Measurements from ENCODE around the gene LCN12. TPM values are rescaled to one million over a fixed set of nuclear protein-coding genes. Genes with fewer than 3 reads are reported as not detected.

LCN12 gene
- total RNA-seq, 1 donor from 2014 or later = not detected

- Histone ChIP-seq H3K4me1 (peaks cover 7 to 8% of the 10 kb centered on the region in 2 donors), H3K36me3 (no peaks in the 10 kb centered on the region), H3K9me3 (no peaks in the 10 kb centered on the region), H3K27ac (no peak overlapping the region), H3K4me3 (no peak overlapping the region), H3K27me3 (no peaks in the 10 kb centered on the region)
- TF ChIP-seq, protein P1, sequence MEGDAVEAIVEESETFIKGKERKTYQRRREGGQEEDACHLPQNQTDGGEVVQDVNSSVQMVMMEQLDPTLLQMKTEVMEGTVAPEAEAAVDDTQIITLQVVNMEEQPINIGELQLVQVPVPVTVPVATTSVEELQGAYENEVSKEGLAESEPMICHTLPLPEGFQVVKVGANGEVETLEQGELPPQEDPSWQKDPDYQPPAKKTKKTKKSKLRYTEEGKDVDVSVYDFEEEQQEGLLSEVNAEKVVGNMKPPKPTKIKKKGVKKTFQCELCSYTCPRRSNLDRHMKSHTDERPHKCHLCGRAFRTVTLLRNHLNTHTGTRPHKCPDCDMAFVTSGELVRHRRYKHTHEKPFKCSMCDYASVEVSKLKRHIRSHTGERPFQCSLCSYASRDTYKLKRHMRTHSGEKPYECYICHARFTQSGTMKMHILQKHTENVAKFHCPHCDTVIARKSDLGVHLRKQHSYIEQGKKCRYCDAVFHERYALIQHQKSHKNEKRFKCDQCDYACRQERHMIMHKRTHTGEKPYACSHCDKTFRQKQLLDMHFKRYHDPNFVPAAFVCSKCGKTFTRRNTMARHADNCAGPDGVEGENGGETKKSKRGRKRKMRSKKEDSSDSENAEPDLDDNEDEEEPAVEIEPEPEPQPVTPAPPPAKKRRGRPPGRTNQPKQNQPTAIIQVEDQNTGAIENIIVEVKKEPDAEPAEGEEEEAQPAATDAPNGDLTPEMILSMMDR (IDR thresholded peaks at IDR 0.05) = peak in 1 of 3 experiments; percentile 7
- intact Hi-C loops (cut with DNase I) = no loop called here
- DNase-seq (ENCODE audit: low spot score in 2 of 2) = no peak
These were observed 23.6 kb downstream of the LCN12 start for GRCh38 chr9:136975644-136976043.

DNA sequence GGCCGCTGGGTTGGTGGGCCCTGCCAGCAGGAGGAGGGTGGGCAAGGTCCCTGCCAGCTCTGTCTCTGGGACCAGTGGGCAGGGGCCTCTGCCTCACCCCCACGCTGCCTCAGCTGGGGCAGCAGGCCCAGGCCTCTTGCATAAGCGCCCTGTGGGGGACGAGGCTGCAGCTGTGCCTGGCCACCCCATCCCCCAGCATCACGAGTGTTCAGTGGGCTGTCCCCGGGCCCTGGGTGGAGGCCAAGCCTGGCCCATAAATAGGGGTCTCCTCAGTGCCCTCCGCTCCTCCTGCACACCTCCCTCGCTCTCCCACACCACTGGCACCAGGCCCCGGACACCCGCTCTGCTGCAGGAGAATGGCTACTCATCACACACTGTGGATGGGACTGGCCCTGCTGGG is 25.1 kb downstream of the LCN12 start, which contains the start of gene PTGDS:
Gene PTGDS, plus strand, starts transcription at position 282 of the 400 bp plus-strand sequence. Its CDS starts 75 bp downstream, at position 357.
- Histone ChIP-seq H3K9me3 (no peaks in the 10 kb centered on the region), H3K4me1 (peaks cover 7 to 8% of the 10 kb centered on the region in 2 donors), H3K36me3 (no peaks in the 10 kb centered on the region), H3K27ac (no peak within 1 kb of the TSS), H3K4me3 (peak within 1 kb of the TSS; percentile 46 to 73), H3K27me3 (no peaks in the 10 kb centered on the region)
- intact Hi-C loops (cut with DNase I) = no loop called here
- TF ChIP-seq, protein P1 (IDR thresholded peaks at IDR 0.05) = no peak
- no peak for DNase-seq (ENCODE audit: low spot score in 2 of 2)

DNA sequence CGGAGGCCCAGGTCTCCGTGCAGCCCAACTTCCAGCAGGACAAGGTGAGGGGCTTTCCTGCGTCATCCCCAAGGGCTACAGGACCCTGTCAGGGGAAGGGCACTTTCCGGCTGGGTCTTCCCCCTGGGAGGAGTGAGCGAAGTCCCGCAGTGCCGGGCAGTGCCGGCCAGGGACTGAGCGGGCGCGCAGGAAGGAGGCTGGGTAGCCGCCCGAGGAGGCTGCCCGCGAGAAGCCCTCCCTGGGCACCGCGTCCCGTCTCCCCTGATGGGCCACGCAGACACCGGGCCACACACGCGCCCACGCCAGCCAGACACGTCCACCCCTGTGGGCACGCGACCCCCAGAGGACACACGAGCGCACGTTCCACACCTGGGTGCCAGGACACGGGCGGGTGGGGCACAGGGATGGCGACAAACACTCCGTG is 25.6 kb downstream of the LCN12 start:
- intact Hi-C loops (cut with DNase I) = no loop called here
- no peak for DNase-seq (ENCODE audit: low spot score in 2 of 2)
- Histone ChIP-seq H3K27me3 (no peaks in the 10 kb centered on the region), H3K4me3 (peak overlapping the region; percentile 46 to 73), H3K9me3 (no peaks in the 10 kb centered on the region), H3K4me1 (peaks cover 7 to 8% of the 10 kb centered on the region in 2 donors), H3K36me3 (no peaks in the 10 kb centered on the region), H3K27ac (no peak overlapping the region)
- TF ChIP-seq, protein P1 (IDR thresholded peaks at IDR 0.05) = no peak

DNA sequence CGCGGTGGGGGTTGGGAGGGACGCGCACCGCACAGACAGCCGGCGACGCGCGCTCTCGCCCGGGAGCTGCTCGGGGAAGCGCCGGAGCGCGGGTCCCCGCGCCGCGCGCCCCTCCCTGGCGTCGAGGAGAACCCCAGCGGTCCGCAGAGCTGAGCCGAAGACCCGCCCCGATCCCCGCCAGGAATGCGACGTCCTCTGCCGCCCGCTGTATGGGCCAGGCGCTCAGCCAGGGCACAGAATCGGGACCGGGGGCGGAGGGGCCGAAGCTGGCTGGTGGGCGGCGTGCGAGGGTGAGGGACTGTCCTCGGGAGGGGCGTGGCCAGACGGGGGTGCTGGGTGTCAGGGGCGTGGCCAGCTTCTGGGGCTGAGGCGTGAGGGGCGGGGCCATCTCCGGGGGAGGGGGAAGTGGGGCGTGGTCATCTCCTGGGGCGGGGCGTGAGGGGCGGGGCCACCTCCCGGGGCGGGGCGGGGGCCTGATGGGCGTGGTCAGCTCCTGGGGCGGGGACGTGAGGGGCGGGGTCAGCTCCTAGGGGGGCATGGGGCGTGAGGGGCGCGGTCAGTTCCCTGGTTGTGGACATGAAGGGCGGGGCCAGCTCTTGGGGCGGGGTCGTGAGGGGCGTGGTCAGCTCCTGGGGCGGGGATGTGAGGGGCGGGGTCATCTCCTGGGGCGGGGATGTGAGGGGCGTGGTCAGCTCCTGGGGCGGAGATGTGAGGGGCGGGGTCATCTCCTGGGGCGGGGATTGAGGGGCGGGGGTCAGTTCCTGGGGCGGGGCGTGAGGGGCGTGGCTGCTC is 26.2 kb downstream of the LCN12 start:
- intact Hi-C loops (cut with DNase I) = no loop called here
- no peak for DNase-seq (ENCODE audit: low spot score in 2 of 2)

GRCh38 chr9:136978865-136979544 is 26.9 kb downstream of the LCN12 start:
- Histone ChIP-seq H3K27ac (no peak overlapping the region), H3K36me3 (no peaks in the 10 kb centered on the region), H3K9me3 (no peaks in the 10 kb centered on the region), H3K4me3 (no peak overlapping the region), H3K27me3 (no peaks in the 10 kb centered on the region), H3K4me1 (peaks cover 7 to 8% of the 10 kb centered on the region in 2 donors)
- TF ChIP-seq, protein P1 (IDR thresholded peaks at IDR 0.05) = no peak
- DNase-seq (ENCODE audit: low spot score in 2 of 2) = no peak
- intact Hi-C loops (cut with DNase I) = no loop called here

More for the DNA sequence above, 26.2 kb downstream of the LCN12 start:
- TF ChIP-seq, protein P1 (IDR thresholded peaks at IDR 0.05) = no peak
- Histone ChIP-seq H3K4me1 (peaks cover 7 to 8% of the 10 kb centered on the region in 2 donors), H3K36me3 (no peaks in the 10 kb centered on the region), H3K4me3 (peak overlapping the region; percentile 46 to 73), H3K27ac (no peak overlapping the region), H3K27me3 (no peaks in the 10 kb centered on the region), H3K9me3 (no peaks in the 10 kb centered on the region)

Data from ascending aorta (tissue), 2 donors.